ENCODE results near the gene GPR180.

DNA sequence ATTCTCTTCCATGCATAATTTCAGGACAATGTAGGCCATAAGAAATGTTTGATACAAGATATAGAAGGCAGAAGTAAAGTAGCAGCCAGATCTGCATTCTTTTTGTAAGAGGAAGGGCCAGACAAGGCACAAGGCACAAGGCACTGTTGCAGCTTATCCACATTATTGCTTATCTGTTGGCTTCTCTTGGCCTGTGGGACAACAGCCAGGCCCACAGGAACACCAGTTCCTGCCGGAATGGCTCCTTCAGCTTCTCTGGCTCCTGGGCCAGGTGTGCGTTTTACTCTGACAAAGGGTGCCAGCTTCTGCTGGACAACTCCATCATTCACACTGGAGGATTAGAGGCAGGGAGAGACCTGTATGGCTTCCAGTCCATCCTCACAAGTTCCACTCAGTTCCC is 29.2 kb downstream of the GPR180 start:
- TF ChIP-seq, protein P1, sequence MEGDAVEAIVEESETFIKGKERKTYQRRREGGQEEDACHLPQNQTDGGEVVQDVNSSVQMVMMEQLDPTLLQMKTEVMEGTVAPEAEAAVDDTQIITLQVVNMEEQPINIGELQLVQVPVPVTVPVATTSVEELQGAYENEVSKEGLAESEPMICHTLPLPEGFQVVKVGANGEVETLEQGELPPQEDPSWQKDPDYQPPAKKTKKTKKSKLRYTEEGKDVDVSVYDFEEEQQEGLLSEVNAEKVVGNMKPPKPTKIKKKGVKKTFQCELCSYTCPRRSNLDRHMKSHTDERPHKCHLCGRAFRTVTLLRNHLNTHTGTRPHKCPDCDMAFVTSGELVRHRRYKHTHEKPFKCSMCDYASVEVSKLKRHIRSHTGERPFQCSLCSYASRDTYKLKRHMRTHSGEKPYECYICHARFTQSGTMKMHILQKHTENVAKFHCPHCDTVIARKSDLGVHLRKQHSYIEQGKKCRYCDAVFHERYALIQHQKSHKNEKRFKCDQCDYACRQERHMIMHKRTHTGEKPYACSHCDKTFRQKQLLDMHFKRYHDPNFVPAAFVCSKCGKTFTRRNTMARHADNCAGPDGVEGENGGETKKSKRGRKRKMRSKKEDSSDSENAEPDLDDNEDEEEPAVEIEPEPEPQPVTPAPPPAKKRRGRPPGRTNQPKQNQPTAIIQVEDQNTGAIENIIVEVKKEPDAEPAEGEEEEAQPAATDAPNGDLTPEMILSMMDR (IDR thresholded peaks at IDR 0.05; ENCODE audit: insufficient read depth, low read length) = no peak
- TF ChIP-seq POLR2AphosphoS5 (IDR thresholded peaks at IDR 0.05; ENCODE audit: low read depth) = no peak
- TF ChIP-seq, protein P2, sequence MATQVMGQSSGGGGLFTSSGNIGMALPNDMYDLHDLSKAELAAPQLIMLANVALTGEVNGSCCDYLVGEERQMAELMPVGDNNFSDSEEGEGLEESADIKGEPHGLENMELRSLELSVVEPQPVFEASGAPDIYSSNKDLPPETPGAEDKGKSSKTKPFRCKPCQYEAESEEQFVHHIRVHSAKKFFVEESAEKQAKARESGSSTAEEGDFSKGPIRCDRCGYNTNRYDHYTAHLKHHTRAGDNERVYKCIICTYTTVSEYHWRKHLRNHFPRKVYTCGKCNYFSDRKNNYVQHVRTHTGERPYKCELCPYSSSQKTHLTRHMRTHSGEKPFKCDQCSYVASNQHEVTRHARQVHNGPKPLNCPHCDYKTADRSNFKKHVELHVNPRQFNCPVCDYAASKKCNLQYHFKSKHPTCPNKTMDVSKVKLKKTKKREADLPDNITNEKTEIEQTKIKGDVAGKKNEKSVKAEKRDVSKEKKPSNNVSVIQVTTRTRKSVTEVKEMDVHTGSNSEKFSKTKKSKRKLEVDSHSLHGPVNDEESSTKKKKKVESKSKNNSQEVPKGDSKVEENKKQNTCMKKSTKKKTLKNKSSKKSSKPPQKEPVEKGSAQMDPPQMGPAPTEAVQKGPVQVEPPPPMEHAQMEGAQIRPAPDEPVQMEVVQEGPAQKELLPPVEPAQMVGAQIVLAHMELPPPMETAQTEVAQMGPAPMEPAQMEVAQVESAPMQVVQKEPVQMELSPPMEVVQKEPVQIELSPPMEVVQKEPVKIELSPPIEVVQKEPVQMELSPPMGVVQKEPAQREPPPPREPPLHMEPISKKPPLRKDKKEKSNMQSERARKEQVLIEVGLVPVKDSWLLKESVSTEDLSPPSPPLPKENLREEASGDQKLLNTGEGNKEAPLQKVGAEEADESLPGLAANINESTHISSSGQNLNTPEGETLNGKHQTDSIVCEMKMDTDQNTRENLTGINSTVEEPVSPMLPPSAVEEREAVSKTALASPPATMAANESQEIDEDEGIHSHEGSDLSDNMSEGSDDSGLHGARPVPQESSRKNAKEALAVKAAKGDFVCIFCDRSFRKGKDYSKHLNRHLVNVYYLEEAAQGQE (IDR thresholded peaks at IDR 0.05; ENCODE audit: insufficient replicate concordance, low read depth) = no peak

All from HL-60 (cell line).